WTC11 (cell line): ENCODE results near the gene AFF2. TPM values are rescaled to one million over a fixed set of nuclear protein-coding genes. Genes with fewer than 3 reads are reported as not detected.

Source experiments
- ATAC-seq: fragments of 200-7000 bp; cut with Tn5 transposase; 2 replicates; pipeline ENCODE4 v1.10.0; 2021; ENCODE audit warnings: mild to moderate bottlenecking, moderate library complexity
- CTCF ChIA-PET: fragments of 300-600 bp; sonication (Branson Sonifier 250); formaldehyde crosslinking; loops from one replicate; lab custom pipeline; 2021; ENCODE audit warnings: antibody characterized with exemption; lab: Charles Lee
- POLR2A ChIA-PET: fragments of 350-600 bp; sonication (Branson Sonifier 250); formaldehyde crosslinking; loops from one replicate; lab custom pipeline; 2021; ENCODE audit warnings: antibody characterized with exemption; lab: Charles Lee
- DNase-seq: peaks from one replicate; pipeline ENCODE4 v3.0.0; 2021; ENCODE audit warnings: low spot score
- H3K27ac Mint-ChIP-seq: 2 replicates; pipeline ENCODE4 v1.8.0; 2021; ENCODE audit warnings: mixed read lengths
- H3K27me3 Mint-ChIP-seq: 2 replicates; pipeline ENCODE4 v1.8.0; 2021; ENCODE audit warnings: low read depth, mild to moderate bottlenecking, moderate library complexity, mixed read lengths
- H3K36me3 Mint-ChIP-seq: 2 replicates; pipeline ENCODE4 v1.8.0; 2021; ENCODE audit warnings: mixed read lengths
- H3K4me1 Mint-ChIP-seq: 2 replicates; pipeline ENCODE4 v1.8.0; 2022; ENCODE audit warnings: mixed read lengths
- H3K4me3 Mint-ChIP-seq: 2 replicates; pipeline ENCODE4 v1.8.0; 2021; ENCODE audit warnings: mild to moderate bottlenecking, moderate library complexity, mixed read lengths
- H3K9me3 Mint-ChIP-seq: 2 replicates; pipeline ENCODE4 v1.8.0; 2021; ENCODE audit warnings: mixed read lengths
- ELF4 ChIP-seq: sonication (generic); formaldehyde crosslinking; IDR thresholded peaks from 2 replicates; pipeline ENCODE4 v1.8.1; 2022; ENCODE audit warnings: low read depth, mild to moderate bottlenecking, moderate library complexity, missing genetic modification reagents
- ESRRA ChIP-seq: sonication (generic); formaldehyde crosslinking; IDR thresholded peaks from 2 replicates; pipeline ENCODE4 v1.8.1; 2022; ENCODE audit warnings: mild to moderate bottlenecking, missing genetic modification reagents, borderline replicate concordance
- IRF2 ChIP-seq: sonication (generic); formaldehyde crosslinking; IDR thresholded peaks from 2 replicates; pipeline ENCODE4 v1.8.0; 2022; ENCODE audit warnings: low read depth, missing genetic modification reagents, borderline replicate concordance
- JAZF1 ChIP-seq: fragments of 250-450 bp; sonication (Bioruptor Pico); IDR thresholded peaks from 2 replicates; pipeline ENCODE4 v1.9.0; 2021; ENCODE audit warnings: moderate library complexity, mild to moderate bottlenecking, inconsistent platforms
- JUN ChIP-seq: sonication (generic); formaldehyde crosslinking; IDR thresholded peaks from 2 replicates; pipeline ENCODE4 v1.8.0; 2023; ENCODE audit warnings: mild to moderate bottlenecking, missing genetic modification reagents
- MXD4 ChIP-seq: fragments of 250-450 bp; sonication (Bioruptor Pico); IDR thresholded peaks from 2 replicates; pipeline ENCODE4 v1.8.0; 2021; ENCODE audit warnings: mild to moderate bottlenecking, moderate library complexity, borderline replicate concordance
- MYBL2 ChIP-seq: sonication (generic); formaldehyde crosslinking; IDR thresholded peaks from 2 replicates; pipeline ENCODE4 v1.8.1; 2023; ENCODE audit warnings: mild to moderate bottlenecking, moderate library complexity, missing genetic modification reagents
- NR1H2 ChIP-seq: sonication (generic); formaldehyde crosslinking; IDR thresholded peaks from 2 replicates; pipeline ENCODE4 v1.9.0; 2021; ENCODE audit warnings: mild to moderate bottlenecking, moderate library complexity, missing genetic modification reagents
- PRRX2 ChIP-seq: fragments of 250-450 bp; sonication (Bioruptor Pico); IDR thresholded peaks from 2 replicates; pipeline ENCODE4 v1.8.0; 2021; ENCODE audit warnings: mild to moderate bottlenecking
- SMAD3 ChIP-seq: sonication (generic); formaldehyde crosslinking; IDR thresholded peaks from 2 replicates; pipeline ENCODE4 v1.8.0; 2022; ENCODE audit warnings: missing genetic modification reagents, mild to moderate bottlenecking, borderline replicate concordance
- TEAD1 ChIP-seq: sonication (generic); formaldehyde crosslinking; IDR thresholded peaks from 2 replicates; pipeline ENCODE4 v1.8.0; 2022; ENCODE audit warnings: mild to moderate bottlenecking, missing genetic modification reagents
- TEAD4 ChIP-seq: sonication (generic); formaldehyde crosslinking; IDR thresholded peaks from 2 replicates; pipeline ENCODE4 v1.8.0; 2022; ENCODE audit warnings: mild to moderate bottlenecking, missing genetic modification reagents
- ZNF263 ChIP-seq: sonication (generic); formaldehyde crosslinking; IDR thresholded peaks from 2 replicates; pipeline ENCODE4 v1.8.1; 2022; ENCODE audit warnings: low read depth, mild to moderate bottlenecking, moderate library complexity, missing genetic modification reagents
- ZNF317 ChIP-seq: sonication (generic); formaldehyde crosslinking; IDR thresholded peaks from 2 replicates; pipeline ENCODE4 v1.8.1; 2023; ENCODE audit warnings: low read depth, mild to moderate bottlenecking, moderate library complexity, missing genetic modification reagents, borderline replicate concordance
- ZNF396 ChIP-seq: fragments of 250-450 bp; sonication (Bioruptor Pico); IDR thresholded peaks from 2 replicates; pipeline ENCODE4 v1.8.0; 2021; ENCODE audit warnings: mild to moderate bottlenecking, moderate library complexity, borderline replicate concordance
- ZNF416 ChIP-seq: fragments of 250-450 bp; sonication (Bioruptor Pico); IDR thresholded peaks from 2 replicates; pipeline ENCODE4 v1.9.0; 2021; ENCODE audit warnings: mild to moderate bottlenecking, inconsistent platforms
- ZNF671 ChIP-seq: fragments of 250-450 bp; sonication (Bioruptor Pico); IDR thresholded peaks from 2 replicates; pipeline ENCODE4 v1.8.0; 2021; ENCODE audit warnings: mild to moderate bottlenecking
- total RNA-seq: library from RNA; stranded (reverse); gene quantifications from 3 replicates; pipeline ENCODE4 v1.2.3, GENCODE V29; 2021
- TF ChIP-seq, protein P1 (sequence below): sonication (generic); formaldehyde crosslinking; IDR thresholded peaks from 2 replicates; pipeline ENCODE4 v1.8.1; 2023; ENCODE audit warnings: mild to moderate bottlenecking, moderate library complexity, missing genetic modification reagents
- TF ChIP-seq, protein P2 (sequence below): sonication (generic); formaldehyde crosslinking; IDR thresholded peaks from 2 replicates; pipeline ENCODE4 v1.8.1; 2022; ENCODE audit warnings: missing genetic modification reagents, borderline replicate concordance
- TF ChIP-seq, protein P3 (sequence below): fragments of 250-450 bp; sonication (Bioruptor Pico); IDR thresholded peaks from 2 replicates; pipeline ENCODE4 v1.9.0; 2021; ENCODE audit warnings: mild to moderate bottlenecking
- TF ChIP-seq, protein P4 (sequence below): sonication (generic); formaldehyde crosslinking; IDR thresholded peaks from 2 replicates; pipeline ENCODE4 v1.8.1; 2022; ENCODE audit warnings: mild to moderate bottlenecking, missing genetic modification reagents, moderate library complexity, borderline replicate concordance
- TF ChIP-seq, protein P5 (sequence below): sonication (generic); formaldehyde crosslinking; IDR thresholded peaks from 2 replicates; pipeline ENCODE4 v1.8.0; 2023; ENCODE audit warnings: missing genetic modification reagents
- TF ChIP-seq, protein P6 (sequence below): sonication (generic); formaldehyde crosslinking; conservative IDR thresholded peaks from 2 replicates; pipeline ENCODE4 v1.8.1; 2022; ENCODE audit warnings: mild to moderate bottlenecking, missing genetic modification reagents
- TF ChIP-seq, protein P7 (sequence below): sonication (generic); formaldehyde crosslinking; IDR thresholded peaks from 2 replicates; pipeline ENCODE4 v1.8.1; 2023; ENCODE audit warnings: mild to moderate bottlenecking, missing genetic modification reagents, moderate library complexity
- TF ChIP-seq, protein P8 (sequence below): sonication (generic); formaldehyde crosslinking; IDR thresholded peaks from 2 replicates; pipeline ENCODE4 v1.8.1; 2022; ENCODE audit warnings: low read depth, missing genetic modification reagents, borderline replicate concordance

AFF2 gene
- total RNA-seq, 1 experiment from 2014 or later = 7.6 TPM

DNA sequence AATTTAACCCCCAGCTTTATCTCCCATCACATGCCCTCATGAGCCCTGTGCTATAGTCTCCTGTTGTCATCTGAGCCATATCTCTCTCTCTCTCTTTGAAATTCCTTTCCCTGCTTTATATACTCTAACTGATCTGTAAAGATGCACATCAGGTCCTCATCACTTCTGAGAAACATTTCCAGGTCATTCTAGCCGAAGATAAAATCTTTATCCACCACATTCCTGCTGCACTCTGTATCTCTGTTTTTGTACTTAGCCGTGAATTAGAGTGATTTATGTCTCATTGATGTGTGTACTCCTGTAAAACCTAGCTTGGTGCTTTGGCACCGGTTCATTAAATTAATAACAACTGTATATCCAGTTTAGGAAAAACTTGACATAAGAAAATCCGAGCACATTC is 113.2 kb downstream of the AFF2 start:
- Mint-ChIP-seq H3K27me3 (no peaks in the 10 kb centered on the region), H3K4me3 (no peak overlapping the region), H3K27ac (no peak overlapping the region), H3K9me3 (no peaks in the 10 kb centered on the region), H3K4me1 (peaks cover 27% of the 10 kb centered on the region), H3K36me3 (no peaks in the 10 kb centered on the region; the same call in 1 of the 2 replicates)
- no peak for DNase-seq
- POLR2A ChIA-PET = no interaction called here
- ATAC-seq = no peak
- CTCF ChIA-PET = interaction anchor here (0.6 kb wide), 1 partner anchor 83 kb away, joined by 3 read pairs; no protein-coding TSS in a partner anchor
- TF ChIP-seq MXD4 (no peak), JUN (CRISPR knock-in tag) (no peak), ZNF396 (CRISPR knock-in tag) (no peak), TEAD1 (CRISPR knock-in tag) (no peak), MYBL2 (CRISPR knock-in tag) (no peak), ZNF263 (CRISPR knock-in tag) (no peak), ZNF416 (no peak)
- TF ChIP-seq, protein P1, sequence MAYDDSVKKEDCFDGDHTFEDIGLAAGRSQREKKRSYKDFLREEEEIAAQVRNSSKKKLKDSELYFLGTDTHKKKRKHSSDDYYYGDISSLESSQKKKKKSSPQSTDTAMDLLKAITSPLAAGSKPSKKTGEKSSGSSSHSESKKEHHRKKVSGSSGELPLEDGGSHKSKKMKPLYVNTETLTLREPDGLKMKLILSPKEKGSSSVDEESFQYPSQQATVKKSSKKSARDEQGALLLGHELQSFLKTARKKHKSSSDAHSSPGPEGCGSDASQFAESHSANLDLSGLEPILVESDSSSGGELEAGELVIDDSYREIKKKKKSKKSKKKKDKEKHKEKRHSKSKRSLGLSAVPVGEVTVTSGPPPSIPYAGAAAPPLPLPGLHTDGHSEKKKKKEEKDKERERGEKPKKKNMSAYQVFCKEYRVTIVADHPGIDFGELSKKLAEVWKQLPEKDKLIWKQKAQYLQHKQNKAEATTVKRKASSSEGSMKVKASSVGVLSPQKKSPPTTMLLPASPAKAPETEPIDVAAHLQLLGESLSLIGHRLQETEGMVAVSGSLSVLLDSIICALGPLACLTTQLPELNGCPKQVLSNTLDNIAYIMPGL (CRISPR knock-in tag) = no peak
- TF ChIP-seq, protein P2, sequence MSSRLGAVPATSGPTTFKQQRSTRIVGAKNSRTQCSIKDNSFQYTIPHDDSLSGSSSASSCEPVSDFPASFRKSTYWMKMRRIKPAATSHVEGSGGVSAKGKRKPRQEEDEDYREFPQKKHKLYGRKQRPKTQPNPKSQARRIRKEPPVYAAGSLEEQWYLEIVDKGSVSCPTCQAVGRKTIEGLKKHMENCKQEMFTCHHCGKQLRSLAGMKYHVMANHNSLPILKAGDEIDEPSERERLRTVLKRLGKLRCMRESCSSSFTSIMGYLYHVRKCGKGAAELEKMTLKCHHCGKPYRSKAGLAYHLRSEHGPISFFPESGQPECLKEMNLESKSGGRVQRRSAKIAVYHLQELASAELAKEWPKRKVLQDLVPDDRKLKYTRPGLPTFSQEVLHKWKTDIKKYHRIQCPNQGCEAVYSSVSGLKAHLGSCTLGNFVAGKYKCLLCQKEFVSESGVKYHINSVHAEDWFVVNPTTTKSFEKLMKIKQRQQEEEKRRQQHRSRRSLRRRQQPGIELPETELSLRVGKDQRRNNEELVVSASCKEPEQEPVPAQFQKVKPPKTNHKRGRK (CRISPR knock-in tag) = no peak
- TF ChIP-seq, protein P3, sequence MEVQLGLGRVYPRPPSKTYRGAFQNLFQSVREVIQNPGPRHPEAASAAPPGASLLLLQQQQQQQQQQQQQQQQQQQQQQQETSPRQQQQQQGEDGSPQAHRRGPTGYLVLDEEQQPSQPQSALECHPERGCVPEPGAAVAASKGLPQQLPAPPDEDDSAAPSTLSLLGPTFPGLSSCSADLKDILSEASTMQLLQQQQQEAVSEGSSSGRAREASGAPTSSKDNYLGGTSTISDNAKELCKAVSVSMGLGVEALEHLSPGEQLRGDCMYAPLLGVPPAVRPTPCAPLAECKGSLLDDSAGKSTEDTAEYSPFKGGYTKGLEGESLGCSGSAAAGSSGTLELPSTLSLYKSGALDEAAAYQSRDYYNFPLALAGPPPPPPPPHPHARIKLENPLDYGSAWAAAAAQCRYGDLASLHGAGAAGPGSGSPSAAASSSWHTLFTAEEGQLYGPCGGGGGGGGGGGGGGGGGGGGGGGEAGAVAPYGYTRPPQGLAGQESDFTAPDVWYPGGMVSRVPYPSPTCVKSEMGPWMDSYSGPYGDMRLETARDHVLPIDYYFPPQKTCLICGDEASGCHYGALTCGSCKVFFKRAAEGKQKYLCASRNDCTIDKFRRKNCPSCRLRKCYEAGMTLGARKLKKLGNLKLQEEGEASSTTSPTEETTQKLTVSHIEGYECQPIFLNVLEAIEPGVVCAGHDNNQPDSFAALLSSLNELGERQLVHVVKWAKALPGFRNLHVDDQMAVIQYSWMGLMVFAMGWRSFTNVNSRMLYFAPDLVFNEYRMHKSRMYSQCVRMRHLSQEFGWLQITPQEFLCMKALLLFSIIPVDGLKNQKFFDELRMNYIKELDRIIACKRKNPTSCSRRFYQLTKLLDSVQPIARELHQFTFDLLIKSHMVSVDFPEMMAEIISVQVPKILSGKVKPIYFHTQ (CRISPR knock-in tag) = no peak
- TF ChIP-seq, protein P4, sequence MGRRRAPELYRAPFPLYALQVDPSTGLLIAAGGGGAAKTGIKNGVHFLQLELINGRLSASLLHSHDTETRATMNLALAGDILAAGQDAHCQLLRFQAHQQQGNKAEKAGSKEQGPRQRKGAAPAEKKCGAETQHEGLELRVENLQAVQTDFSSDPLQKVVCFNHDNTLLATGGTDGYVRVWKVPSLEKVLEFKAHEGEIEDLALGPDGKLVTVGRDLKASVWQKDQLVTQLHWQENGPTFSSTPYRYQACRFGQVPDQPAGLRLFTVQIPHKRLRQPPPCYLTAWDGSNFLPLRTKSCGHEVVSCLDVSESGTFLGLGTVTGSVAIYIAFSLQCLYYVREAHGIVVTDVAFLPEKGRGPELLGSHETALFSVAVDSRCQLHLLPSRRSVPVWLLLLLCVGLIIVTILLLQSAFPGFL (CRISPR knock-in tag) = no peak
- TF ChIP-seq, protein P5, sequence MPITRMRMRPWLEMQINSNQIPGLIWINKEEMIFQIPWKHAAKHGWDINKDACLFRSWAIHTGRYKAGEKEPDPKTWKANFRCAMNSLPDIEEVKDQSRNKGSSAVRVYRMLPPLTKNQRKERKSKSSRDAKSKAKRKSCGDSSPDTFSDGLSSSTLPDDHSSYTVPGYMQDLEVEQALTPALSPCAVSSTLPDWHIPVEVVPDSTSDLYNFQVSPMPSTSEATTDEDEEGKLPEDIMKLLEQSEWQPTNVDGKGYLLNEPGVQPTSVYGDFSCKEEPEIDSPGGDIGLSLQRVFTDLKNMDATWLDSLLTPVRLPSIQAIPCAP = no peak

DNA sequence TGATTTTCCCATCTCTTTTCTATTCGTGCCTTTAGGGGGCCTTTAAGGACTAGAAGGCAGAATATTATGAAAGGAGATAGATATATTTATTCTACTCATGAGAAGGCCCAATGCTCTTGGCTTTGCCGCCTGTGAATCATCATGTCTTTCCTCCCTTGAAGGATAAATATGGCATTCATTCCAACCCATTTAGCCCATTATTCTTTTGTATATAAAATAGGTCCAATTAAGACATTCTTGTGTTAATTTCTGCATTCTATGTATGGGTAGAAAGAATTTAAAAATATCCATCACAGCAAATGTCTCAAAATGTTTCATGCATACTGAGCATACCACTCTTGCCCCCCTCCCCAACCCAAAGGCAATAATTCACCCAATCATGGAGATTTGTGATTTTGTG is 115.1 kb downstream of the AFF2 start:
- POLR2A ChIA-PET = no interaction called here
- no peak for DNase-seq
- no peak for ATAC-seq
- CTCF ChIA-PET = no interaction called here
- Mint-ChIP-seq H3K27me3 (no peaks in the 10 kb centered on the region), H3K27ac (no peak overlapping the region), H3K9me3 (no peaks in the 10 kb centered on the region), H3K36me3 (no peaks in the 10 kb centered on the region; the same call in 1 of the 2 replicates), H3K4me3 (no peak overlapping the region), H3K4me1 (peaks cover 18% of the 10 kb centered on the region)
- no peak for TF ChIP-seq SMAD3 (CRISPR knock-in tag)
- no peak for TF ChIP-seq JUN (CRISPR knock-in tag)
- TF ChIP-seq JAZF1 (CRISPR knock-in tag) = no peak
- no peak for TF ChIP-seq IRF2 (CRISPR knock-in tag)
- TF ChIP-seq, protein P6, sequence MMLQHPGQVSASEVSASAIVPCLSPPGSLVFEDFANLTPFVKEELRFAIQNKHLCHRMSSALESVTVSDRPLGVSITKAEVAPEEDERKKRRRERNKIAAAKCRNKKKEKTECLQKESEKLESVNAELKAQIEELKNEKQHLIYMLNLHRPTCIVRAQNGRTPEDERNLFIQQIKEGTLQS (CRISPR knock-in tag) = no peak
- TF ChIP-seq, protein P7, sequence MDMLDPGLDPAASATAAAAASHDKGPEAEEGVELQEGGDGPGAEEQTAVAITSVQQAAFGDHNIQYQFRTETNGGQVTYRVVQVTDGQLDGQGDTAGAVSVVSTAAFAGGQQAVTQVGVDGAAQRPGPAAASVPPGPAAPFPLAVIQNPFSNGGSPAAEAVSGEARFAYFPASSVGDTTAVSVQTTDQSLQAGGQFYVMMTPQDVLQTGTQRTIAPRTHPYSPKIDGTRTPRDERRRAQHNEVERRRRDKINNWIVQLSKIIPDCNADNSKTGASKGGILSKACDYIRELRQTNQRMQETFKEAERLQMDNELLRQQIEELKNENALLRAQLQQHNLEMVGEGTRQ = no peak
- no peak for TF ChIP-seq ELF4 (CRISPR knock-in tag)
- TF ChIP-seq MYBL2 (CRISPR knock-in tag) = no peak
- no peak for TF ChIP-seq ZNF671 (CRISPR knock-in tag)
- TF ChIP-seq ESRRA (CRISPR knock-in tag) = no peak
- no peak for TF ChIP-seq ZNF317 (CRISPR knock-in tag)
- TF ChIP-seq ZNF416 = no peak
- no peak for TF ChIP-seq PRRX2 (CRISPR knock-in tag)
- no peak for TF ChIP-seq TEAD4 (CRISPR knock-in tag)
- TF ChIP-seq, protein P8, sequence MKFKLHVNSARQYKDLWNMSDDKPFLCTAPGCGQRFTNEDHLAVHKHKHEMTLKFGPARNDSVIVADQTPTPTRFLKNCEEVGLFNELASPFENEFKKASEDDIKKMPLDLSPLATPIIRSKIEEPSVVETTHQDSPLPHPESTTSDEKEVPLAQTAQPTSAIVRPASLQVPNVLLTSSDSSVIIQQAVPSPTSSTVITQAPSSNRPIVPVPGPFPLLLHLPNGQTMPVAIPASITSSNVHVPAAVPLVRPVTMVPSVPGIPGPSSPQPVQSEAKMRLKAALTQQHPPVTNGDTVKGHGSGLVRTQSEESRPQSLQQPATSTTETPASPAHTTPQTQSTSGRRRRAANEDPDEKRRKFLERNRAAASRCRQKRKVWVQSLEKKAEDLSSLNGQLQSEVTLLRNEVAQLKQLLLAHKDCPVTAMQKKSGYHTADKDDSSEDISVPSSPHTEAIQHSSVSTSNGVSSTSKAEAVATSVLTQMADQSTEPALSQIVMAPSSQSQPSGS (CRISPR knock-in tag) = no peak
- no peak for TF ChIP-seq NR1H2 (CRISPR knock-in tag)
